ENCODE data around the gene SLMAP. TPM values are rescaled to one million over a fixed set of nuclear protein-coding genes. Genes with fewer than 3 reads are reported as not detected.

SLMAP gene
- total RNA-seq, 1 experiment from 2014 or later: 79.5 TPM

DNA sequence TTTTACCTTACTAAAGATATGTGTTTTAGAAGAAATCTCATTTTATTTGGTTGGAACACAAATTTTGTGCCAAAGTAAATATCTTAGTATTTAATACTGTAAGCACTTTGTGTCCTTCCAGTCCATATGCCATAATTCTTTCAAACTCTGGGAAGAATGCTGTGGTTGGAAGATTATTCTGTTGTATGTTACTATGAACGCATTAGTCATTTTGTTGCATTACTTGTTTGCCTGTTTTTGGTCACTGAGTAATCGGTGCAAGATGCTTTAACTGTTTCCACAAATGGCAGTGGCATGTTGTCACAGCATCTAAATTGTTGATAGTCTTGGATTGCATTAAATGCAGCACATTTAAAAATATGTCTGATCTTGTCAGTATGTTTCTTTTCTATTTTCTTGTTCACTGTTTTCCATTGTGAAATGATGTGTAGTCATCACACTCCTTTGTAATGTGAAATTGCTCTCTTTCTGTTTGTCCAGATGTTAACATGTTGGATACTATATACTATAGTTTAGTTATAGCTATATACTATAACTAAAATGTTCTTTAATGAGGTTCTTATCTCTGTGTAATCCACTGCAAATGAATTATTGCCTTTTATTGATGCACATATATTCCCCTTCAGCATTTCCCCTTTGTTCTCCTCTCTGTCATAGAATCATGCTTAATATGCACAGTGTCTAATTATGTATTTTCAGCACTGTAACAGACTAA lies 162.2 kb downstream of the SLMAP start:
- TF ChIP-seq RORB (CRISPR knock-in tag; IDR thresholded peaks at IDR 0.05): no peak
- TF ChIP-seq, protein P1, sequence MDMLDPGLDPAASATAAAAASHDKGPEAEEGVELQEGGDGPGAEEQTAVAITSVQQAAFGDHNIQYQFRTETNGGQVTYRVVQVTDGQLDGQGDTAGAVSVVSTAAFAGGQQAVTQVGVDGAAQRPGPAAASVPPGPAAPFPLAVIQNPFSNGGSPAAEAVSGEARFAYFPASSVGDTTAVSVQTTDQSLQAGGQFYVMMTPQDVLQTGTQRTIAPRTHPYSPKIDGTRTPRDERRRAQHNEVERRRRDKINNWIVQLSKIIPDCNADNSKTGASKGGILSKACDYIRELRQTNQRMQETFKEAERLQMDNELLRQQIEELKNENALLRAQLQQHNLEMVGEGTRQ (CRISPR knock-in tag; IDR thresholded peaks at IDR 0.05): no peak
- TF ChIP-seq CBFB (CRISPR knock-in tag; IDR thresholded peaks at IDR 0.05; ENCODE audit: low read depth): no peak
- TF ChIP-seq FOXK1 (CRISPR knock-in tag; IDR thresholded peaks at IDR 0.05): no peak
- no peak for TF ChIP-seq ATF2 (CRISPR knock-in tag; IDR thresholded peaks at IDR 0.05; ENCODE audit: borderline replicate concordance, low read depth)
- TF ChIP-seq TEAD1 (CRISPR knock-in tag; IDR thresholded peaks at IDR 0.05): no peak
- no peak for TF ChIP-seq NFE2L1 (CRISPR knock-in tag; IDR thresholded peaks at IDR 0.05)
- no peak for TF ChIP-seq ZNF512 (CRISPR knock-in tag; IDR thresholded peaks at IDR 0.05; ENCODE audit: borderline replicate concordance)
- TF ChIP-seq ESRRA (CRISPR knock-in tag; IDR thresholded peaks at IDR 0.05; ENCODE audit: borderline replicate concordance): no peak
- Mint-ChIP-seq H3K4me3 (no peak overlapping the region), H3K27me3 (ENCODE audit: low read depth) (no peaks in the 10 kb centered on the region), H3K36me3 (peaks cover 51% of the 10 kb centered on the region), H3K9me3 (no peaks in the 10 kb centered on the region), H3K27ac (no peak overlapping the region), H3K4me1 (no peaks in the 10 kb centered on the region)
- DNase-seq (ENCODE audit: low spot score): no peak
- no peak for ATAC-seq
- CTCF ChIA-PET: no interaction called here
- POLR2A ChIA-PET: no interaction called here

DNA sequence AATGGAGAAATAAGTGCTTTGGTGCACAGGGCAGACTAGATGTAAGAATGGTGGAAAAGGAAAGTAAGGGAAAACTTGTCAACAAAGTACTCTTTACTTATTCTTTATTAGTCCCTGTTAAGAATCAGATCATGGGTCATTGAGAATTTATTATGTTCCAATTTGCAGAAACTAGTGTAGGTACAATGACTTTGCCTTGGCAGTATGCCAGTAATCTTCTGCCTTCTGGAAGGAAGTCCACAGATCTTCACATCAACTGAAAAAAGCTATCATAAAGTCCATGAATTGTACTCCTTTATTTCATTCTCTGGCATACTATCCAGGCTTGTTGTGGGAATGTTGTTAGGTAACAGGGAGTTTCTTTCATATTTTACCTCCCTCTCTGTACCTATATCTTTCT lies 163.9 kb downstream of the SLMAP start:
- CTCF ChIA-PET: no interaction called here
- Mint-ChIP-seq H3K27ac (no peak overlapping the region), H3K9me3 (no peaks in the 10 kb centered on the region), H3K27me3 (ENCODE audit: low read depth) (no peaks in the 10 kb centered on the region), H3K36me3 (peaks cover 50% of the 10 kb centered on the region), H3K4me3 (no peak overlapping the region), H3K4me1 (no peaks in the 10 kb centered on the region)
- no peak for ATAC-seq
- DNase-seq (ENCODE audit: low spot score): no peak
- TF ChIP-seq, protein P2, sequence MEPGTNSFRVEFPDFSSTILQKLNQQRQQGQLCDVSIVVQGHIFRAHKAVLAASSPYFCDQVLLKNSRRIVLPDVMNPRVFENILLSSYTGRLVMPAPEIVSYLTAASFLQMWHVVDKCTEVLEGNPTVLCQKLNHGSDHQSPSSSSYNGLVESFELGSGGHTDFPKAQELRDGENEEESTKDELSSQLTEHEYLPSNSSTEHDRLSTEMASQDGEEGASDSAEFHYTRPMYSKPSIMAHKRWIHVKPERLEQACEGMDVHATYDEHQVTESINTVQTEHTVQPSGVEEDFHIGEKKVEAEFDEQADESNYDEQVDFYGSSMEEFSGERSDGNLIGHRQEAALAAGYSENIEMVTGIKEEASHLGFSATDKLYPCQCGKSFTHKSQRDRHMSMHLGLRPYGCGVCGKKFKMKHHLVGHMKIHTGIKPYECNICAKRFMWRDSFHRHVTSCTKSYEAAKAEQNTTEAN (CRISPR knock-in tag; IDR thresholded peaks at IDR 0.05): no peak
- TF ChIP-seq STAT6 (CRISPR knock-in tag; conservative IDR thresholded peaks at IDR 0.05; ENCODE audit: low read depth): no peak
- no peak for TF ChIP-seq E2F4 (CRISPR knock-in tag; IDR thresholded peaks at IDR 0.05; ENCODE audit: borderline replicate concordance, low read depth)
- TF ChIP-seq CBFB (CRISPR knock-in tag; IDR thresholded peaks at IDR 0.05; ENCODE audit: low read depth): no peak
- TF ChIP-seq ZNF512 (CRISPR knock-in tag; IDR thresholded peaks at IDR 0.05; ENCODE audit: borderline replicate concordance): no peak
- TF ChIP-seq, protein P3, sequence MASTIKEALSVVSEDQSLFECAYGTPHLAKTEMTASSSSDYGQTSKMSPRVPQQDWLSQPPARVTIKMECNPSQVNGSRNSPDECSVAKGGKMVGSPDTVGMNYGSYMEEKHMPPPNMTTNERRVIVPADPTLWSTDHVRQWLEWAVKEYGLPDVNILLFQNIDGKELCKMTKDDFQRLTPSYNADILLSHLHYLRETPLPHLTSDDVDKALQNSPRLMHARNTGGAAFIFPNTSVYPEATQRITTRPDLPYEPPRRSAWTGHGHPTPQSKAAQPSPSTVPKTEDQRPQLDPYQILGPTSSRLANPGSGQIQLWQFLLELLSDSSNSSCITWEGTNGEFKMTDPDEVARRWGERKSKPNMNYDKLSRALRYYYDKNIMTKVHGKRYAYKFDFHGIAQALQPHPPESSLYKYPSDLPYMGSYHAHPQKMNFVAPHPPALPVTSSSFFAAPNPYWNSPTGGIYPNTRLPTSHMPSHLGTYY (CRISPR knock-in tag; IDR thresholded peaks at IDR 0.05): no peak
- TF ChIP-seq, protein P4, sequence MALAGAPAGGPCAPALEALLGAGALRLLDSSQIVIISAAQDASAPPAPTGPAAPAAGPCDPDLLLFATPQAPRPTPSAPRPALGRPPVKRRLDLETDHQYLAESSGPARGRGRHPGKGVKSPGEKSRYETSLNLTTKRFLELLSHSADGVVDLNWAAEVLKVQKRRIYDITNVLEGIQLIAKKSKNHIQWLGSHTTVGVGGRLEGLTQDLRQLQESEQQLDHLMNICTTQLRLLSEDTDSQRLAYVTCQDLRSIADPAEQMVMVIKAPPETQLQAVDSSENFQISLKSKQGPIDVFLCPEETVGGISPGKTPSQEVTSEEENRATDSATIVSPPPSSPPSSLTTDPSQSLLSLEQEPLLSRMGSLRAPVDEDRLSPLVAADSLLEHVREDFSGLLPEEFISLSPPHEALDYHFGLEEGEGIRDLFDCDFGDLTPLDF (CRISPR knock-in tag; IDR thresholded peaks at IDR 0.05): no peak
- no peak for TF ChIP-seq FOXP1 (CRISPR knock-in tag; IDR thresholded peaks at IDR 0.05; ENCODE audit: borderline replicate concordance)
- no peak for TF ChIP-seq NFYB (CRISPR knock-in tag; conservative IDR thresholded peaks at IDR 0.05; ENCODE audit: low read depth)
- no peak for TF ChIP-seq HMGA2 (CRISPR knock-in tag; IDR thresholded peaks at IDR 0.05)
- POLR2A ChIA-PET: no interaction called here

Measured in WTC11 (cell line).